ENCODE measurements around the gene GPS2.

- TF ChIP-seq EZH2phosphoT487 (IDR thresholded peaks at IDR 0.05; ENCODE audit: low read depth) (no peak), CTCF (IDR thresholded peaks at IDR 0.05; ENCODE audit: low read depth, low read length) (no peak)
Measured at GRCh38 chr17:7357381-7357780, 42.2 kb upstream of the GPS2 start.

Measured in OCI-LY3 (cell line).